ENCODE measurements around the gene SYNPO2.

Gene SYNPO2

GRCh38 chr4:118935819-118936218, 47.2 kb downstream of the SYNPO2 start:
- DNase-seq = no peak

- no peak for DNase-seq
Measured at GRCh38 chr4:118936406-118936805, 47.8 kb downstream of the SYNPO2 start.

GRCh38 chr4:118939169-118939783, 50.6 kb downstream of the SYNPO2 start:
- no peak for DNase-seq

- DNase-seq = no peak
Measured at GRCh38 chr4:118941149-118941548, 52.5 kb downstream of the SYNPO2 start.

- DNase-seq = no peak
Measured at GRCh38 chr4:118941799-118942198, 53.1 kb downstream of the SYNPO2 start.

GRCh38 chr4:118942465-118942864, 53.8 kb downstream of the SYNPO2 start:
- no peak for DNase-seq

GRCh38 chr4:118947095-118947494, 58.4 kb downstream of the SYNPO2 start:
- no peak for DNase-seq

GRCh38 chr4:118948545-118949144, 60.0 kb downstream of the SYNPO2 start:
- DNase-seq = no peak

GRCh38 chr4:118950224-118950623, 61.6 kb downstream of the SYNPO2 start:
- no peak for DNase-seq

GRCh38 chr4:118950929-118951570, 62.4 kb downstream of the SYNPO2 start:
- DNase-seq = no peak

GRCh38 chr4:118953276-118953675, 64.6 kb downstream of the SYNPO2 start:
- DNase-seq = no peak

- DNase-seq = no peak
Measured at GRCh38 chr4:118954246-118954645, 65.6 kb downstream of the SYNPO2 start.

GRCh38 chr4:118955515-118955914, 66.9 kb downstream of the SYNPO2 start:
- DNase-seq = no peak

- DNase-seq = no peak
Measured at GRCh38 chr4:118957722-118958445, 69.2 kb downstream of the SYNPO2 start.

- DNase-seq = no peak
Measured at GRCh38 chr4:118962540-118962939, 73.9 kb downstream of the SYNPO2 start.

GRCh38 chr4:118964891-118965411, 76.3 kb downstream of the SYNPO2 start:
- no peak for DNase-seq

GRCh38 chr4:118967393-118967792, 78.7 kb downstream of the SYNPO2 start:
- DNase-seq = no peak

GRCh38 chr4:118968005-118968404, 79.4 kb downstream of the SYNPO2 start:
- DNase-seq = no peak

- no peak for DNase-seq
Measured at GRCh38 chr4:118968813-118969212, 80.2 kb downstream of the SYNPO2 start.

- no peak for DNase-seq
Measured at GRCh38 chr4:118969359-118969758, 80.7 kb downstream of the SYNPO2 start.

GRCh38 chr4:118972167-118972566, 83.5 kb downstream of the SYNPO2 start:
- DNase-seq = no peak

GRCh38 chr4:118973295-118973694, 84.6 kb downstream of the SYNPO2 start:
- no peak for DNase-seq

- no peak for DNase-seq
Measured at GRCh38 chr4:118974758-118975157, 86.1 kb downstream of the SYNPO2 start.

Measured in activated gamma-delta T cell (primary cell).